GM06990 (cell line): ENCODE measurements around the gene PECR.
A peak's percentile ranks its signal among the peaks of the same experiment; 100 is the strongest.

Experiments
- DNase-seq: peaks from one replicate; pipeline ENCODE4 v3.0.0-alpha.2; 2011; ENCODE audit not compliant: insufficient read length; ENCODE audit errors: extremely low read depth
- H3K27me3 ChIP-seq: replicated peaks from 2 replicates; pipeline ENCODE4 v1.6.0; 2011; ENCODE audit warnings: low read length; ENCODE audit not compliant: control insufficient read depth, insufficient read depth
- H3K36me3 ChIP-seq: 2 replicates; pipeline ENCODE4 v1.5.1; 2011; ENCODE audit warnings: low read length; ENCODE audit not compliant: control insufficient read depth, insufficient read depth
- H3K4me3 ChIP-seq: replicated peaks from 2 replicates; pipeline ENCODE4 v1.5.1; 2011; ENCODE audit warnings: low read depth, mild to moderate bottlenecking, control low read depth, low read length
- TF ChIP-seq, protein P1 (sequence below): IDR thresholded peaks from 2 replicates; pipeline ENCODE4 v1.5.1; 2011; ENCODE audit warnings: low read length, control low read depth, mild to moderate bottlenecking, inconsistent platforms; ENCODE audit not compliant: insufficient read depth, poor library complexity, severe bottlenecking

The PECR gene

GRCh38 chr2:216056739-216057138 lies 24.9 kb downstream of the PECR start:
- H3K4me3 ChIP-seq, result no peak overlapping the region
- peak; percentile 71 for DNase-seq
- TF ChIP-seq, protein P1, sequence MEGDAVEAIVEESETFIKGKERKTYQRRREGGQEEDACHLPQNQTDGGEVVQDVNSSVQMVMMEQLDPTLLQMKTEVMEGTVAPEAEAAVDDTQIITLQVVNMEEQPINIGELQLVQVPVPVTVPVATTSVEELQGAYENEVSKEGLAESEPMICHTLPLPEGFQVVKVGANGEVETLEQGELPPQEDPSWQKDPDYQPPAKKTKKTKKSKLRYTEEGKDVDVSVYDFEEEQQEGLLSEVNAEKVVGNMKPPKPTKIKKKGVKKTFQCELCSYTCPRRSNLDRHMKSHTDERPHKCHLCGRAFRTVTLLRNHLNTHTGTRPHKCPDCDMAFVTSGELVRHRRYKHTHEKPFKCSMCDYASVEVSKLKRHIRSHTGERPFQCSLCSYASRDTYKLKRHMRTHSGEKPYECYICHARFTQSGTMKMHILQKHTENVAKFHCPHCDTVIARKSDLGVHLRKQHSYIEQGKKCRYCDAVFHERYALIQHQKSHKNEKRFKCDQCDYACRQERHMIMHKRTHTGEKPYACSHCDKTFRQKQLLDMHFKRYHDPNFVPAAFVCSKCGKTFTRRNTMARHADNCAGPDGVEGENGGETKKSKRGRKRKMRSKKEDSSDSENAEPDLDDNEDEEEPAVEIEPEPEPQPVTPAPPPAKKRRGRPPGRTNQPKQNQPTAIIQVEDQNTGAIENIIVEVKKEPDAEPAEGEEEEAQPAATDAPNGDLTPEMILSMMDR, result no peak
- no peaks in the 10 kb centered on the region for H3K27me3 ChIP-seq
- no peaks in the 10 kb centered on the region for H3K36me3 ChIP-seq

- no peaks in the 10 kb centered on the region for H3K27me3 ChIP-seq
- H3K36me3 ChIP-seq, result no peaks in the 10 kb centered on the region
- no peak overlapping the region for H3K4me3 ChIP-seq
Measured at GRCh38 chr2:216055680-216056079, 25.9 kb downstream of the PECR start.

GRCh38 chr2:216052420-216052819 lies 29.2 kb downstream of the PECR start:
- no peaks in the 10 kb centered on the region for H3K36me3 ChIP-seq
- DNase-seq, result no peak
- TF ChIP-seq, protein P1, result no peak
- H3K27me3 ChIP-seq, result no peaks in the 10 kb centered on the region
- H3K4me3 ChIP-seq, result no peak overlapping the region

More at GRCh38 chr2:216055680-216056079, 25.9 kb downstream of the PECR start:
- TF ChIP-seq, protein P1, result no peak
- no peak for DNase-seq

DNA sequence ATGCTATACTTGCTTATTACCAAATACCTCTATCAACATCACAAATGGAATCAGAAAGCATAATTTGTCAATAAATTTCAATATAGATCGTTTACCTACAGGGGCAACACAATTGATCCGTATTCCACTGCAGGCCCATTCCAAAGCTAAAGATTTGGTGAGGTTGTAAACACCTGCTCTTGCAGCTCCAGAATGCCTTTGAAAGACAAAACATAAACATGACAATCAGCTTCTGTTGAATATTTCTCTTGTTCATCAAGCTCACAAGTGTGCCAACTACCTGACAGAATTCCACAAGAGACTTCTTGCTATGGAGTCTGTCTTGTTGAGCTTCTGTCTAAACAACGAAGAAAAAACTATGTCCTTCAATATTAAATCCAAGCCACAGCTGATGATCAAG lies 30.3 kb downstream of the PECR start:
- Histone ChIP-seq H3K4me3 (no peak overlapping the region), H3K36me3 (no peaks in the 10 kb centered on the region), H3K27me3 (no peaks in the 10 kb centered on the region)
- TF ChIP-seq, protein P1, result no peak
- DNase-seq, result no peak

DNA sequence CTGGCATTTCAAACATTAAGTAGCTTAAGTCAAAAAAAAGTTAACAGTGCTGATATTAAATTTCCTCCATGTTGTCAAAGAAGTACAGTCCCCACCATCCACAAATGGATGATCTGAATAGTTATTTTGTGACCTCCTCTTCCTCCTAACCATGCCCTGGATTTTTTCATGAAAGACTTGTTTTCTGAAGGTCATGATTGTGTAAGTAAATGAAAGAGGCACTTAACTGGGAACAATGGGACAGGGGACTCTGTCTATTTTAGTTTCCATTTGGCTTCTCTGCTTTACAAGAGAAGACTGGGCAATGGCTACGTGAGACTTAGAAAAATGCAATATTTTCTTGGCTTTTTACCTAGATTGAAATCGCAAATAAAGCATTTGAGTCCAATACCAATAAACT lies 32.2 kb downstream of the PECR start:
- H3K27me3 ChIP-seq, result no peaks in the 10 kb centered on the region
- no peak for DNase-seq
- H3K4me3 ChIP-seq, result no peak overlapping the region
- H3K36me3 ChIP-seq, result no peaks in the 10 kb centered on the region
- TF ChIP-seq, protein P1, result no peak

- H3K36me3 ChIP-seq, result peaks cover 2% of the 10 kb centered on the region; the same call in 1 of the 2 replicates
- DNase-seq, result no peak
- TF ChIP-seq, protein P1, result no peak
- H3K4me3 ChIP-seq, result no peak overlapping the region
- no peaks in the 10 kb centered on the region for H3K27me3 ChIP-seq
Measured at GRCh38 chr2:216047397-216047796, 34.2 kb downstream of the PECR start.
